Colon (tissue), 2 donors: ENCODE results near the gene LARP4B.

Experiments
- FAIRE-seq: peaks from 2 replicates; lab custom pipeline; 2012; peaks lifted over from hg19 to GRCh38; lab: Jason Lieb, UNC
- donor health status: control.
- donor health status: control.

Gene LARP4B

GRCh38 chr10:806451-807162, 124.9 kb downstream of the LARP4B start:
- no peak for FAIRE-seq

GRCh38 chr10:805620-806305, 125.7 kb downstream of the LARP4B start:
- FAIRE-seq: no peak

- no peak for FAIRE-seq
Observed at GRCh38 chr10:804787-805619, 126.5 kb downstream of the LARP4B start.

GRCh38 chr10:804191-804781, 127.2 kb downstream of the LARP4B start:
- FAIRE-seq: no peak

GRCh38 chr10:803041-803741, 128.3 kb downstream of the LARP4B start:
- FAIRE-seq: no peak

GRCh38 chr10:802506-802905, 129.0 kb downstream of the LARP4B start:
- no peak for FAIRE-seq

GRCh38 chr10:797179-797578, 134.3 kb downstream of the LARP4B start:
- no peak for FAIRE-seq

GRCh38 chr10:796233-796632, 135.3 kb downstream of the LARP4B start:
- FAIRE-seq: no peak

GRCh38 chr10:794382-794956, 137.0 kb downstream of the LARP4B start:
- no peak for FAIRE-seq

GRCh38 chr10:792792-793100, 138.8 kb downstream of the LARP4B start:
- no peak for FAIRE-seq

- FAIRE-seq: no peak
Observed at GRCh38 chr10:792083-792791, 139.3 kb downstream of the LARP4B start.

- no peak for FAIRE-seq
Observed at GRCh38 chr10:791639-792038, 139.9 kb downstream of the LARP4B start.

- no peak for FAIRE-seq
Observed at GRCh38 chr10:790821-791551, 140.5 kb downstream of the LARP4B start.

GRCh38 chr10:789831-790701, 141.4 kb downstream of the LARP4B start:
- FAIRE-seq: no peak

- FAIRE-seq: no peak
Observed at GRCh38 chr10:788796-789748, 142.4 kb downstream of the LARP4B start.

- no peak for FAIRE-seq
Observed at GRCh38 chr10:787933-788651, 143.4 kb downstream of the LARP4B start.
